ENCODE data around the gene KREMEN2. TPM values are rescaled to one million over a fixed set of nuclear protein-coding genes. Genes with fewer than 3 reads are reported as not detected.
A peak's percentile ranks its signal among the peaks of the same experiment; 100 is the strongest.

The KREMEN2 gene
- total and polyA plus RNA-seq, 2 of the 13 experiments (the other 11 are each of a cell fraction or from before 2014, with no cell fraction given): 0.48 to 1.2 TPM

GRCh38 chr16:3004781-3005284, 40.8 kb downstream of the KREMEN2 start (continued):
- TF ChIP-seq ATF6 (CRISPR knock-in tag; conservative IDR thresholded peaks at IDR 0.05) (no peak), ZNF367 (CRISPR knock-in tag; IDR thresholded peaks at IDR 0.05; ENCODE audit: borderline replicate concordance) (peak; percentile 69; the same call in 1 of the 2 replicates), SP4 (CRISPR knock-in tag; IDR thresholded peaks at IDR 0.05) (no peak), NRL (CRISPR knock-in tag; IDR thresholded peaks at IDR 0.05; ENCODE audit: borderline replicate concordance) (0 out of 2 replicates have a peak, but pooled peaks have one; percentile 35), SRF (IDR thresholded peaks at IDR 0.05; ENCODE audit: low read depth, low read length) (no peak), ZMAT3 (CRISPR knock-in tag; conservative IDR thresholded peaks at IDR 0.05) (no peak), BHLHE40 (IDR thresholded peaks at IDR 0.05; ENCODE audit: low read length) (peak; percentile 31; the same call in 1 of the 2 replicates), ZFP90 (CRISPR knock-in tag; IDR thresholded peaks at IDR 0.05; ENCODE audit: borderline replicate concordance) (no peak), ZNF670 (CRISPR knock-in tag; IDR thresholded peaks at IDR 0.05; ENCODE audit: borderline replicate concordance) (no peak), TFE3 (CRISPR knock-in tag; IDR thresholded peaks at IDR 0.05) (no peak), CHCHD3 (CRISPR knock-in tag; IDR thresholded peaks at IDR 0.05) (no peak), BRF2 (CRISPR knock-in tag; IDR thresholded peaks at IDR 0.05) (no peak), RERE (CRISPR knock-in tag; IDR thresholded peaks at IDR 0.05; ENCODE audit: low read depth) (no peak), PATZ1 (CRISPR knock-in tag; IDR thresholded peaks at IDR 0.05) (peak; percentile 91), PAF1 (CRISPR knock-in tag; IDR thresholded peaks at IDR 0.05) (no peak), AGO2 (optimal IDR thresholded peaks at IDR 0.05; ENCODE audit: low read depth, low read length) (no peak), ZNF564 (CRISPR knock-in tag; IDR thresholded peaks at IDR 0.05) (no peak), NCOA5 (CRISPR knock-in tag; IDR thresholded peaks at IDR 0.05) (no peak), BRCA1 (CRISPR knock-in tag; IDR thresholded peaks at IDR 0.05) (no peak)

Data from HepG2 (cell line).